CD1c-positive myeloid dendritic cell (primary cell): ENCODE data around the gene SLC41A3.
"Not testable (repeated sequence)": the region's sequence is repeated elsewhere in the genome, so short reads cannot be mapped to it uniquely, and the experiment has no call there.

Experiments
- DNase-seq: peaks from one replicate; pipeline ENCODE4 v3.0.0-alpha.2; 2016; ENCODE audit errors: extremely low spot score

Gene SLC41A3

GRCh38 chr3:126003447-126004190, 80.3 kb downstream of the SLC41A3 start:
- DNase-seq: no peak

- DNase-seq: no peak
Observed at GRCh38 chr3:126002189-126002588, 81.7 kb downstream of the SLC41A3 start.

GRCh38 chr3:125996751-125997150, 87.2 kb downstream of the SLC41A3 start:
- not testable (repeated sequence) for DNase-seq

GRCh38 chr3:125990253-125990970, 93.5 kb downstream of the SLC41A3 start:
- DNase-seq: peak; percentile 63

GRCh38 chr3:125984951-125985350, 99.0 kb downstream of the SLC41A3 start:
- not testable (repeated sequence) for DNase-seq

GRCh38 chr3:125977104-125977503, 106.8 kb downstream of the SLC41A3 start:
- DNase-seq: not testable (repeated sequence)

GRCh38 chr3:125976003-125976390, 107.9 kb downstream of the SLC41A3 start:
- not testable (repeated sequence) for DNase-seq

DNA sequence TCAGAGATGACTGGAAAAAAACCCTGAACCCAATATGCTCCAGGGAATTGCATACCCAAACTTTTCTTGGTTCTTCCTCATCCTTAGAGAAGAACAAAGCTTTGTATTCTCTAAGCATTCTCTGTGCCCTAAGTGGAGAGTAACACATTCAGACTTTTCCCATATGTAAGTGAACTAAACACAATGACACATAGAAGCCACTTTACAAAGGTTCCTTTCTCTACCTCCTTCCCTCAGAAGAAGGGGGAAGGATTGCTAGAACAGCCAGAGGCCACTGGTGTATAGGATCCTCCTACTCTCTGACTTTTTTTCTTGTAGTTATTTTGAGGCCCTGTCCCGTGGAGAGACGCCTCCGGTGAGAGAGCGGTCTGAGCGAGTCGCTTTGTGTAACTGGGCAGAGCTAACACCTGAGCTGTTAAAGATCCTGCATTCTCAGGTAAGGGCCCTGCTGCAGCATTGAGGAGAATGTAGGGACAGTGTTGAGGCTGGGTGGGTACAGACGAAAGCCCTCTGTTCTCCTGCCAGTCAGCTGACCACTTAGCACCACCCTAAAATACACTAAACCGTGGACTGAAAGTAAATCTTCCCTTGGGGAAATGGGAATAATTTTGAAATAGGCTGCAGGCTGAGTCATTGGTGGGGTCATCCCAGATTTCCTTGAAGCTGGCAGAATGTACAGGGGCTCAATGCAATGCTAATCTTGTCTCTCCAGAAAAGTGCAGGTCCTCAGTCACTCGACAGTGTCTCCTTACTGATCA, 108.5 kb downstream of the SLC41A3 start:
- DNase-seq: not testable (repeated sequence)

DNA sequence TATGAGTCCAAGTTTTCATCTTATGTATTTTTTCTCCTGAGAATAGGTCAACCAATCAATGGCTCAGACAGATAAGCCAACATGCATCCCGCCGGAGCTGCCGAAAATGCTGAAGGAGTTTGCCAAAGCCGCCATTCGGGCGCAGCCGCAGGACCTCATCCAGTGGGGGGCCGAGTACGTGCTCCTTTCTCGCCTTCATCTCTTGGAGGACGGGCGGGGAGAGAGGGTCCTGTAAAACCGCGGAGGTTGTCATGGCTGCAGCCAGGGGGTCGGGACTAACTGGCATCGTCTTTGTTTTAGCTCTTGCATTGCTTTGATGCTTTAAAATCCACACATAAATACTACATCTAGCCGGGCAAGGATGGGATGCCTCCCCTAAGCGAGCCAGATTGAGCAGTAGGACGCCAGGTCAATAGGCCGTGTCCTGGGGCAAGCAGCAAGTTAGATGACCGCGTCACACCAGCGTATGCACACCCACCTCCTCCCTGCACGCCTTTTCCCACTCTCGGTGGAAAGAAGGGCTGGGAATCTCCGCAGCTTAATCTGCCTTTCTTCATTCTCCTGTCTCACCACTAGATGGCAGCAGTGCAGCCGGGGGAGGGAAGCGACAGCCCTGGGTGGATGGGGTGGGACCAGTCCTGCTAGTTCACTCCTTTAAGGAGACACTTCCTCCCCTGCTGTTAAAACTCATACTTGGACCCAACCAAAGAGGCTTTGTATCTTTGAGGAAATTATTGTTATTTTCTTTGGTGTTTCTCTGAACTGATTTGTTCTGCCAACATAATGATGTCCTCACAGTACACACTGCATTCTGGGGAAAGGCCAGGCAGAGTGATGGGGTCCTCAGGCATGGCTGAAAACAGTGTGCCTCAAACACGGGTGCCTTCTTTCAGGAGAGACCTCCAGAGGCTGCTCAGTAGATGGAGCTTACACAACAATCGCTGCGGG, 111.7 kb downstream of the SLC41A3 start:
- peak; percentile 37 for DNase-seq

DNA sequence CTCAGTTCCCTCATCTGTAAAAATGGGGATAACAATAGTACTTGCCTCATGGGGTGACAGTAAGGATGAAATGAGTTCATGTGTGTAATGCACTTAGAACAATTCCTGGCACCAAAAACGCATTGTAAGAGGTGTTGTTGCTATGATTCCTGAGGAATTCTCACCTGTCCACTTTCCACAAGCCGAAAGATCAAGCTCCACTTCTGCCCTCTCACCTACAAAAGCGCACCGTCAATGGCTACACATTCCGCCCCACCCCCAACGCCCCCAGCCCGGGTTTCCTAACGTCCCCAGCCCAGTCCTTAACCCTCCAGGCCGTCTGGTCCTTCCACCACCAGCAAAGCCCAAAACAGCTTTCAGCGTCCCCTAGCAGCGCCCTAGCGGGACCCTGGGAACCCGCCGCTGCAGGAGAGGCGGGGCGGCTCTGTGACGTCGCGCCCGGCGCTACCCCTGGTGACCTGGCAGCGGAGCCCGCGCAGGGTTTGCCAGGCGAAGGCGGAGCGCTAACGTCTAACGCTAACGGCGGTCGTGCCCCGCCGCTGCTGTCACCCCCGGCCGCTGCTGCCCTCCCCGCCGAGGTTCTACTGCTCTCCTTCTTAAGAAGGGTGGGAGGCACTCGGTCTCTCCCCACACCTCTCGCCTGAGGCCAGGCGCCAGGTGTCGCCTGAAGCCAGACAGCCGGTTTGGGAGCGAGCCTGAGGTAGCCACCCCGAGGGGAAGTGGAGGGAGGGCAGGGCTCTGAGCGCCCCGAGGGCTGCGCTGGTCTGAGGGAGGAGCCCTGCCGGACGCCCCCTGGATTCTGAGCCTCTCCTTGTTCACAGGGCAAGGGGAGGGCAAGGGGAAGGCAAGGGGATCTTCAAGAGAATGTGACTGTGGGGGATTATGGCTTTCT, 115.0 kb downstream of the SLC41A3 start, which contains the start of gene ROPN1B:
Gene ROPN1B, plus strand, starts transcription at position 478 of the 892 bp plus-strand sequence. CDS start 2,877 bp downstream, outside the sequence.
- not testable (repeated sequence) for DNase-seq

GRCh38 chr3:125968121-125968520, 115.8 kb downstream of the SLC41A3 start:
- DNase-seq: not testable (repeated sequence)

DNA sequence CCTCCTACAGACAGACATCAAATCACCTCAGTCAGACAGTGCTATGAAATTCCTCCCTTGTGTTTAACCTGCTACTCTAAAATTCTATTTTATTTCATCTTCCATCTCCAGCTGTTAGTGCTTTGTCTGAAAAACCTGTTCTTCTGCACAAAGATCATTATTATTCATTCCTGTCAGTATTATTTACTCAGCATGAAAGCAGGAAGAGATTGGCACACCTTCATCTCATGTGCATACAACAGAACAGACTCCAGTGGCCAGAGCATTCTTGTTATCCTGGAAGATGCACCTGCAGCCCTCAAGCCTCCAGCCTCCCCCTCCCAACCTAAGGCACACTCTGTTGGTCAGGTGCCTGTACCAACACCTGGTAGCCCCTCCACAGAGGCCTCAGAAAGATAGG, 116.8 kb downstream of the SLC41A3 start:
- no peak for DNase-seq

GRCh38 chr3:125965505-125965904, 118.4 kb downstream of the SLC41A3 start:
- DNase-seq: no peak

GRCh38 chr3:125963834-125964233, 120.1 kb downstream of the SLC41A3 start:
- not testable (repeated sequence) for DNase-seq

GRCh38 chr3:125961289-125961589, 122.7 kb downstream of the SLC41A3 start:
- DNase-seq: no peak

DNA sequence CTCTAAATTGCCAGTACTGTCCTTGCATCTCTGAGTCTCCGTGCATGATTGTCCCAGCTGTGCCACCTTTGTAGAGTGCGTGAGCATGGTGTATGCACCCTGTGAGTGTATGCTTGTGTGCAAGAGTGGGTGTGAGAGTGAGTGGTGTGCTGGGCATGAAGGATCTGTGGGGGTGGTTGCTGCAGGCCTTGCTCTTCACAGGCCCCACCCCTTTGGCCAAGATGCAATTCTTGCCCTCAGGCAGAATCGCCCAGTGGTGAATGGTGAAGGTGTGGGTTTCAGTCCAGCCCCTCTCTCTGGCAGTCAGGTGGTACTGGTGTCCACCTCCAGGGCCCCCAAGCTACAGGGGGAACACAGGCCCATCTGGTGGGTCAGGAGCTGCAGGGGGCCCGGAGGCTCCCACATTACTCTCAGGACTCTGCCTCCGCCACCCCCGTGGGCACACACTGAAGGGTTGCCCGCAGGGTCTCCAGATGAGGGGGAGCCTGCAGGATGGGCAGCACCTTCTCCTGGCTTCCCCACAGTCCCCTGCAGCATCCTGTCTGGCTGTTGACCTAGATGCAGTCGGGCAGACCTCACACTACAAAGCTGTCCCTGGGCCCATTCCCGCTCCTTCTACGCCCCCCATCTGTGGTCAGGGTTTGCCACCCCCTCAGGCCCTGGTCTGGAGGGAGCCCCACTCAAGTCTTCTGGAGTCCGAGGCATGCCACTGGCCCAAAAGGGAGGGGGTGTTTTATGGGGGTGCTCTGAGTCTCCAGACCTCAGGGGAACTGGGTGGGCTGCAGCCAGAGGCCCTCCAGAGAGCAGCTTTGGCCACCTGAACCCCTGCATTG, 123.3 kb downstream of the SLC41A3 start:
- no peak for DNase-seq

GRCh38 chr3:125960066-125960424, 123.9 kb downstream of the SLC41A3 start:
- DNase-seq: no peak

- no peak for DNase-seq
Observed at GRCh38 chr3:125959317-125960065, 124.4 kb downstream of the SLC41A3 start.
